Measurements from ENCODE around the gene CPNE5. TPM values are rescaled to one million over a fixed set of nuclear protein-coding genes. Genes with fewer than 3 reads are reported as not detected.
"Not testable (repeated sequence)": the region's sequence is repeated elsewhere in the genome, so short reads cannot be mapped to it uniquely, and the experiment has no call there.

Gene CPNE5
- total RNA-seq, 1 donor from 2014 or later: 24.9 TPM

- H3K9me3 Mint-ChIP-seq (ENCODE audit: unreplicated experiment): no peaks in the 10 kb centered on the region
- no peak for TF ChIP-seq CTCF (IDR thresholded peaks at IDR 0.05; ENCODE audit: unreplicated experiment)
Observed at GRCh38 chr6:36713846-36714245, 125.4 kb downstream of the CPNE5 start.

GRCh38 chr6:36712816-36713215 is 126.4 kb downstream of the CPNE5 start:
- no peaks in the 10 kb centered on the region for H3K4me1 Mint-ChIP-seq (ENCODE audit: unreplicated experiment)
- no peaks in the 10 kb centered on the region for H3K9me3 Mint-ChIP-seq (ENCODE audit: unreplicated experiment)
- H3K4me3 Mint-ChIP-seq (ENCODE audit: unreplicated experiment): no peak overlapping the region
- no peak for TF ChIP-seq CTCF (IDR thresholded peaks at IDR 0.05; ENCODE audit: unreplicated experiment)
- DNase-seq (ENCODE audit: low spot score): no peak
- H3K27ac Mint-ChIP-seq (ENCODE audit: unreplicated experiment): no peak overlapping the region
- H3K27me3 Mint-ChIP-seq (ENCODE audit: unreplicated experiment): peaks cover 4% of the 10 kb centered on the region
- H3K36me3 Mint-ChIP-seq (ENCODE audit: low read depth, unreplicated experiment): no peaks in the 10 kb centered on the region

More at GRCh38 chr6:36713846-36714245, 125.4 kb downstream of the CPNE5 start:
- H3K4me3 Mint-ChIP-seq (ENCODE audit: unreplicated experiment): no peak overlapping the region
- no peaks in the 10 kb centered on the region for H3K36me3 Mint-ChIP-seq (ENCODE audit: low read depth, unreplicated experiment)
- no peak overlapping the region for H3K27ac Mint-ChIP-seq (ENCODE audit: unreplicated experiment)
- DNase-seq (ENCODE audit: low spot score): no peak
- H3K4me1 Mint-ChIP-seq (ENCODE audit: unreplicated experiment): no peaks in the 10 kb centered on the region
- peaks cover 4% of the 10 kb centered on the region for H3K27me3 Mint-ChIP-seq (ENCODE audit: unreplicated experiment)

GRCh38 chr6:36706339-36706738 is 132.9 kb downstream of the CPNE5 start:
- no peak overlapping the region for H3K4me3 Mint-ChIP-seq (ENCODE audit: unreplicated experiment)
- no peak overlapping the region for H3K27ac Mint-ChIP-seq (ENCODE audit: unreplicated experiment)
- no peak for TF ChIP-seq CTCF (IDR thresholded peaks at IDR 0.05; ENCODE audit: unreplicated experiment)
- DNase-seq (ENCODE audit: low spot score): no peak
- H3K27me3 Mint-ChIP-seq (ENCODE audit: unreplicated experiment): peaks cover 8% of the 10 kb centered on the region
- H3K9me3 Mint-ChIP-seq (ENCODE audit: unreplicated experiment): no peaks in the 10 kb centered on the region
- peaks cover 2% of the 10 kb centered on the region for H3K4me1 Mint-ChIP-seq (ENCODE audit: unreplicated experiment)
- no peaks in the 10 kb centered on the region for H3K36me3 Mint-ChIP-seq (ENCODE audit: low read depth, unreplicated experiment)

GRCh38 chr6:36704961-36705577 is 134.2 kb downstream of the CPNE5 start:
- H3K27me3 Mint-ChIP-seq (ENCODE audit: unreplicated experiment): not testable (repeated sequence)

GRCh38 chr6:36703982-36704381 is 135.3 kb downstream of the CPNE5 start:
- no peak for TF ChIP-seq CTCF (IDR thresholded peaks at IDR 0.05; ENCODE audit: unreplicated experiment)
- Mint-ChIP-seq H3K4me1 (ENCODE audit: unreplicated experiment) (peaks cover 2% of the 10 kb centered on the region), H3K36me3 (ENCODE audit: low read depth, unreplicated experiment) (no peaks in the 10 kb centered on the region), H3K27me3 (ENCODE audit: unreplicated experiment) (peaks cover 7% of the 10 kb centered on the region), H3K4me3 (ENCODE audit: unreplicated experiment) (no peak overlapping the region), H3K27ac (ENCODE audit: unreplicated experiment) (no peak overlapping the region), H3K9me3 (ENCODE audit: unreplicated experiment) (no peaks in the 10 kb centered on the region)
- no peak for DNase-seq (ENCODE audit: low spot score)

More at GRCh38 chr6:36704961-36705577, 134.2 kb downstream of the CPNE5 start:
- H3K9me3 Mint-ChIP-seq (ENCODE audit: unreplicated experiment); H3K27ac Mint-ChIP-seq (ENCODE audit: unreplicated experiment); H3K36me3 Mint-ChIP-seq (ENCODE audit: low read depth, unreplicated experiment); H3K4me3 Mint-ChIP-seq (ENCODE audit: unreplicated experiment); DNase-seq (ENCODE audit: low spot score); H3K4me1 Mint-ChIP-seq (ENCODE audit: unreplicated experiment): not testable (repeated sequence)
